ENCODE data around the gene ABCC8. TPM values are rescaled to one million over a fixed set of nuclear protein-coding genes. Genes with fewer than 3 reads are reported as not detected.

The ABCC8 gene
- total and polyA plus RNA-seq, 2 donors (not counting 3 experiments of a cell fraction or from before 2014, with no cell fraction given), result not detected

- Histone ChIP-seq H3K4me3 (replicated peaks in 1 of 3; ENCODE audit: insufficient read depth in 1 of 3, low read depth in 1 of 3, low read length in 3 of 3) (no peak overlapping the region), H4K20me1 (replicated peaks; ENCODE audit: control insufficient read depth, extremely low read depth, insufficient read depth, low read length) (no peaks in the 10 kb centered on the region), H3K9me1 (replicated peaks; ENCODE audit: control insufficient read depth, extremely low read depth, insufficient read depth, low read length) (no peaks in the 10 kb centered on the region), H3K4me1 (ENCODE audit: control insufficient read depth, extremely low read depth, insufficient read depth, low read length) (no peaks in the 10 kb centered on the region), H3K9ac (replicated peaks; ENCODE audit: extremely low read depth, insufficient read depth, low read length) (no peak overlapping the region), H3K27ac (ENCODE audit: insufficient read depth, low read depth, low read length) (no peak overlapping the region), H3K9me3 (replicated peaks; ENCODE audit: control insufficient read depth, insufficient read depth, low read length) (no peaks in the 10 kb centered on the region), H3K4me2 (ENCODE audit: insufficient read depth, low read length) (no peak overlapping the region), H3K27me3 (ENCODE audit: control insufficient read depth in 2 of 2, insufficient read depth in 2 of 2, low read length in 2 of 2) (peaks cover 0 to 2% of the 10 kb centered on the region in 2 experiments), H3K79me2 (ENCODE audit: control insufficient read depth, insufficient read depth, low read length) (no peaks in the 10 kb centered on the region), H3K36me3 (ENCODE audit: control insufficient read depth in 2 of 2, extremely low read depth in 1 of 2, insufficient read depth in 2 of 2, low read length in 2 of 2) (no peaks in the 10 kb centered on the region), H2AFZ (ENCODE audit: low read depth, low read length) (no peak overlapping the region)
- POLR2A ChIA-PET, result no interaction called here
- DNase-seq (ENCODE audit: low read depth, low spot score), result no peak
- TF ChIP-seq MAX (IDR thresholded peaks at IDR 0.05; ENCODE audit: insufficient read depth, insufficient read length) (no peak), MYC (IDR thresholded peaks at IDR 0.05; ENCODE audit: low read depth, low read length) (no peak), POLR2A (IDR thresholded peaks at IDR 0.05; ENCODE audit: low read depth, low read length) (no peak), POLR2AphosphoS5 (IDR thresholded peaks at IDR 0.05; ENCODE audit: insufficient read depth, low read depth, low read length) (no peak), EZH2 (IDR thresholded peaks at IDR 0.05; ENCODE audit: borderline replicate concordance, low read depth, low read length, severe bottlenecking) (no peak), CTCF (IDR thresholded peaks at IDR 0.05; ENCODE audit: extremely low read depth in 1 of 2, insufficient read depth in 1 of 2, low read depth in 1 of 2, low read length in 2 of 2) (no peak), JUN (IDR thresholded peaks at IDR 0.05; ENCODE audit: borderline replicate concordance, insufficient read depth, insufficient read length, low read depth) (no peak), FOS (IDR thresholded peaks at IDR 0.05; ENCODE audit: borderline replicate concordance, insufficient read depth, low read length) (no peak), GATA2 (IDR thresholded peaks at IDR 0.05; ENCODE audit: insufficient read depth, insufficient read length, low read depth, low read length) (no peak)
- intact Hi-C loops (cut with micrococcal nuclease), result no loop called here
- no TSS peak for BruUV-seq (replicated peaks)
- dilution Hi-C loops (cut with MboI; ENCODE audit: extremely low pct_ligation_motif_present, low sequenced_read_pairs), result no loop called here
- CTCF ChIA-PET, result no interaction called here
- no peak for FAIRE-seq
Observed at GRCh38 chr11:17486646-17487045, 10.0 kb upstream of the ABCC8 start.

All from endothelial cell of umbilical vein (primary cell).